Adipose tissue (tissue), 3 donors: ENCODE results near the gene ARL4D. TPM values are rescaled to one million over a fixed set of nuclear protein-coding genes. Genes with fewer than 3 reads are reported as not detected.
"Not testable (repeated sequence)": the region's sequence is repeated elsewhere in the genome, so short reads cannot be mapped to it uniquely, and the experiment has no call there.

Source experiments
- H3K27ac ChIP-seq: one replicate; pipeline ENCODE4 v1.5.1; 2013; ENCODE audit warnings: low read depth, low read length
- WGBS, 3 donors: extraction: QIAGEN DNeasy Blood & Tissue Kit; methylation state at CpG; one replicate each; pipeline ENCODE4 v1.1.7; 2013; 5-methylcytosine and 5-hydroxymethylcytosine counted together
- polyA plus RNA-seq, 3 donors: library from polyadenylated mRNA; stranded (reverse); fragments of 200-250 nt; gene quantifications; one replicate each; pipeline ENCODE4 v1.2.3, GENCODE V29; 2013
- donor health status: healthy with polysubstance abuse.
- donor health status: Bipolar disorder and iron deficiency.
- donor health status: healthy.

ARL4D gene
- polyA plus RNA-seq, 3 donors, result 7.2 to 58.1 (median 15.1) TPM

- WGBS, 3 donors, result 73 to 79% (median 77%) methylated on average over 25 of the region's 25 CpGs
- no peak overlapping the region for H3K27ac ChIP-seq
Observed at GRCh38 chr17:43366891-43367736, 31.7 kb upstream of the ARL4D start.

- WGBS, 3 donors, result 9 to 11% (median 10%) methylated on average over 11 of the region's 11 CpGs
- H3K27ac ChIP-seq, result peak overlapping the region; percentile 100
Observed at GRCh38 chr17:43367737-43368242, 31.0 kb upstream of the ARL4D start.

GRCh38 chr17:43368740-43369506 is 29.9 kb upstream of the ARL4D start:
- 1% methylated on average over 49 to 51 of the region's 51 CpGs for WGBS, 3 donors
- peak overlapping the region; percentile 100 for H3K27ac ChIP-seq

GRCh38 chr17:43369986-43370385 is 28.8 kb upstream of the ARL4D start:
- WGBS, 3 donors, result 87 to 91% (median 91%) methylated on average over 5 of the region's 5 CpGs
- H3K27ac ChIP-seq, result no peak overlapping the region

GRCh38 chr17:43371227-43371821 is 27.5 kb upstream of the ARL4D start:
- no peak overlapping the region for H3K27ac ChIP-seq
- WGBS, 3 donors, result 43 to 69% (median 61%) methylated on average over 6 of the region's 6 CpGs

- WGBS, 3 donors, result 36 to 44% (median 41%) methylated on average over 11 of the region's 11 CpGs
Observed at GRCh38 chr17:43372273-43372911, 26.4 kb upstream of the ARL4D start.

GRCh38 chr17:43373356-43373755 is 25.4 kb upstream of the ARL4D start:
- 53 to 95% (median 94%) methylated on average over 4 of the region's 4 CpGs for WGBS, 3 donors
- no peak overlapping the region for H3K27ac ChIP-seq

More at GRCh38 chr17:43372273-43372911, 26.4 kb upstream of the ARL4D start:
- H3K27ac ChIP-seq, result no peak overlapping the region

- H3K27ac ChIP-seq, result not testable (repeated sequence)
- 91 to 92% (median 91%) methylated on average over 4 of the region's 4 CpGs for WGBS, 3 donors
Observed at GRCh38 chr17:43375915-43376314, 22.9 kb upstream of the ARL4D start.

GRCh38 chr17:43377056-43377810 is 21.6 kb upstream of the ARL4D start:
- 84 to 90% (median 85%) methylated on average over 12 of the region's 12 CpGs for WGBS, 3 donors
- H3K27ac ChIP-seq, result no peak overlapping the region

GRCh38 chr17:43378766-43379165 is 20.0 kb upstream of the ARL4D start:
- H3K27ac ChIP-seq, result no peak overlapping the region
- 94 to 97% (median 95%) methylated on average over 26 of the region's 26 CpGs for WGBS, 3 donors

GRCh38 chr17:43380307-43380706 is 18.5 kb upstream of the ARL4D start:
- 84 to 97% (median 96%) methylated on average over 5 of the region's 5 CpGs for WGBS, 3 donors
- no peak overlapping the region for H3K27ac ChIP-seq

- 43 to 94% (median 91%) methylated on average over 3 of the region's 3 CpGs for WGBS, 3 donors
- no peak overlapping the region for H3K27ac ChIP-seq
Observed at GRCh38 chr17:43381204-43381603, 17.6 kb upstream of the ARL4D start.

- no peak overlapping the region for H3K27ac ChIP-seq
- 48 to 93% (median 90%) methylated on average over 5 of the region's 5 CpGs for WGBS, 3 donors
Observed at GRCh38 chr17:43381621-43382020, 17.2 kb upstream of the ARL4D start.

- 95 to 99% (median 97%) methylated on average over 2 of the region's 2 CpGs for WGBS, 3 donors
Observed at GRCh38 chr17:43382776-43383175, 16.0 kb upstream of the ARL4D start.

GRCh38 chr17:43383372-43383771 is 15.4 kb upstream of the ARL4D start:
- 89 to 90% (median 90%) methylated on average over 3 of the region's 3 CpGs for WGBS, 3 donors

More at GRCh38 chr17:43382776-43383175, 16.0 kb upstream of the ARL4D start:
- no peak overlapping the region for H3K27ac ChIP-seq

GRCh38 chr17:43383826-43384475 is 14.8 kb upstream of the ARL4D start:
- H3K27ac ChIP-seq, result no peak overlapping the region
- WGBS, 3 donors, result 75 to 78% (median 76%) methylated on average over 9 of the region's 9 CpGs

More at GRCh38 chr17:43383372-43383771, 15.4 kb upstream of the ARL4D start:
- H3K27ac ChIP-seq, result no peak overlapping the region

- H3K27ac ChIP-seq, result no peak overlapping the region
- 44 to 68% (median 57%) methylated on average over 2 of the region's 2 CpGs for WGBS, 3 donors
Observed at GRCh38 chr17:43384476-43384862, 14.3 kb upstream of the ARL4D start.
